Trophoblast cell (in vitro differentiated cells and primary cell): Measurements from ENCODE around the gene ANKLE1.

ENCODE experiments used
- DNase-seq, 2 donors: peaks; one replicate each; pipeline ENCODE4 v3.0.0-alpha.2; 2016
- H2AFZ ChIP-seq: 2 replicates; pipeline ENCODE4 v1.6.1; 2013; ENCODE audit warnings: low read length, moderate library complexity, mild to moderate bottlenecking; ENCODE audit not compliant: insufficient read depth, poor library complexity
- H2AK5ac ChIP-seq: 2 replicates; pipeline ENCODE4 v1.6.1; 2013; ENCODE audit warnings: mild to moderate bottlenecking, low read length
- H2BK120ac ChIP-seq: 2 replicates; pipeline ENCODE4 v1.6.1; 2013; ENCODE audit warnings: low read length, mild to moderate bottlenecking, moderate library complexity; ENCODE audit not compliant: insufficient read depth, poor library complexity
- H2BK12ac ChIP-seq: 2 replicates; pipeline ENCODE4 v1.6.1; 2013; ENCODE audit warnings: mild to moderate bottlenecking, low read length, moderate library complexity
- H2BK5ac ChIP-seq: 2 replicates; pipeline ENCODE4 v1.6.1; 2013; ENCODE audit warnings: low read length, low read depth, moderate library complexity, mild to moderate bottlenecking; ENCODE audit not compliant: poor library complexity
- H3K14ac ChIP-seq: 2 replicates; pipeline ENCODE4 v1.6.1; 2013; ENCODE audit warnings: mild to moderate bottlenecking, low read length
- H3K18ac ChIP-seq: 2 replicates; pipeline ENCODE4 v1.6.1; 2013; ENCODE audit warnings: mild to moderate bottlenecking, low read length
- H3K23ac ChIP-seq: 2 replicates; pipeline ENCODE4 v1.6.1; 2013; ENCODE audit warnings: low read length
- H3K27ac ChIP-seq: 2 replicates; pipeline ENCODE4 v1.5.1; 2013; ENCODE audit warnings: low read depth, mild to moderate bottlenecking, inconsistent platforms, low read length, moderate library complexity
- H3K27me3 ChIP-seq: 2 replicates; pipeline ENCODE4 v1.6.1; 2013; ENCODE audit warnings: inconsistent platforms, mild to moderate bottlenecking, low read length, moderate library complexity; ENCODE audit not compliant: insufficient read depth
- H3K36me3 ChIP-seq, 2 experiments: 1 replicate in 1 of 2; 2 replicates in 1 of 2; pipeline ENCODE4 v1.6.1; 2013; ENCODE audit warnings: low read length in 2 of 2, mild to moderate bottlenecking in 2 of 2, moderate library complexity in 1 of 2; ENCODE audit not compliant: insufficient read depth in 2 of 2, control insufficient read depth in 1 of 2
- H3K4ac ChIP-seq: 2 replicates; pipeline ENCODE4 v1.6.1; 2013; ENCODE audit warnings: low read depth, mild to moderate bottlenecking, low read length, moderate library complexity
- H3K4me1 ChIP-seq, 2 experiments: 1 replicate in 1 of 2; 2 replicates in 1 of 2; pipeline ENCODE4 v1.6.1; 2013; ENCODE audit warnings: low read length in 2 of 2, mild to moderate bottlenecking in 2 of 2, moderate library complexity in 1 of 2; ENCODE audit not compliant: insufficient read depth in 2 of 2, control insufficient read depth in 1 of 2
- H3K4me2 ChIP-seq: 2 replicates; pipeline ENCODE4 v1.6.1; 2013; ENCODE audit warnings: inconsistent platforms, mild to moderate bottlenecking, low read length, moderate library complexity
- H3K4me3 ChIP-seq: 2 replicates; pipeline ENCODE4 v1.5.1; 2013; ENCODE audit warnings: mild to moderate bottlenecking, low read depth, low read length, inconsistent platforms
- H3K79me1 ChIP-seq: one replicate; pipeline ENCODE4 v1.6.1; 2013; ENCODE audit warnings: low read length
- H3K79me2 ChIP-seq: 2 replicates; pipeline ENCODE4 v1.6.1; 2013; ENCODE audit warnings: low read length, mild to moderate bottlenecking; ENCODE audit not compliant: control insufficient read depth, insufficient read depth, poor library complexity
- H3K9ac ChIP-seq: 2 replicates; pipeline ENCODE4 v1.6.1; 2013; ENCODE audit warnings: mild to moderate bottlenecking, low read length
- H3K9me3 ChIP-seq: 2 replicates; pipeline ENCODE4 v1.6.1; 2013; ENCODE audit warnings: low read depth, mild to moderate bottlenecking, control low read depth, inconsistent platforms, low read length; ENCODE audit not compliant: insufficient read depth
- H4K12ac ChIP-seq: 2 replicates; pipeline ENCODE4 v1.6.1; 2013; ENCODE audit warnings: low read depth, mild to moderate bottlenecking, low read length, moderate library complexity
- H4K8ac ChIP-seq: 2 replicates; pipeline ENCODE4 v1.6.1; 2013; ENCODE audit warnings: low read depth, mild to moderate bottlenecking, low read length, moderate library complexity
- H4K91ac ChIP-seq: one replicate; pipeline ENCODE4 v1.6.1; 2013; ENCODE audit warnings: low read depth, mild to moderate bottlenecking, low read length, moderate library complexity
- WGBS: extraction: QIAGEN DNeasy Blood & Tissue Kit; methylation state at CpG from one replicate; pipeline ENCODE4 v1.1.7; 2013; ENCODE audit warnings: missing lambda C conversion rate; ENCODE audit not compliant: insufficient read length, insufficient coverage; ENCODE audit errors: extremely low coverage; 5-methylcytosine and 5-hydroxymethylcytosine counted together

Gene ANKLE1

GRCh38 chr19:17266026-17266425 lies 15.7 kb upstream of the ANKLE1 start:
- no peak overlapping the region for H2BK12ac ChIP-seq
- no peak overlapping the region for H3K14ac ChIP-seq
- no peak overlapping the region for H3K18ac ChIP-seq
- H2BK5ac ChIP-seq = peak overlapping the region; percentile 96
- H3K4me2 ChIP-seq = no peak overlapping the region
- H3K9ac ChIP-seq = no peak overlapping the region
- H3K4me1 ChIP-seq = peaks cover 18% of the 10 kb centered on the region in 2 experiments
- H3K9me3 ChIP-seq = peaks cover 2% of the 10 kb centered on the region
- no CpG with 5 or more reads among the region's 7 CpGs for WGBS
- H3K4ac ChIP-seq = no peak overlapping the region
- no peak overlapping the region for H4K8ac ChIP-seq
- H3K27me3 ChIP-seq = no peaks in the 10 kb centered on the region
- no peak overlapping the region for H2BK120ac ChIP-seq
- peaks cover 9 to 14% of the 10 kb centered on the region in 2 experiments for H3K36me3 ChIP-seq
- no peak overlapping the region for H3K4me3 ChIP-seq
- peak; percentile 88 to 95 for DNase-seq
- H4K91ac ChIP-seq = peak overlapping the region; percentile 90
- no peak overlapping the region for H4K12ac ChIP-seq
- H3K79me2 ChIP-seq = peaks cover 7% of the 10 kb centered on the region
- H3K27ac ChIP-seq = peak overlapping the region; percentile 96
- no peak overlapping the region for H2AFZ ChIP-seq
- H3K23ac ChIP-seq = no peak overlapping the region
- H2AK5ac ChIP-seq = no peak overlapping the region
- H3K79me1 ChIP-seq = peaks cover 32% of the 10 kb centered on the region

DNA sequence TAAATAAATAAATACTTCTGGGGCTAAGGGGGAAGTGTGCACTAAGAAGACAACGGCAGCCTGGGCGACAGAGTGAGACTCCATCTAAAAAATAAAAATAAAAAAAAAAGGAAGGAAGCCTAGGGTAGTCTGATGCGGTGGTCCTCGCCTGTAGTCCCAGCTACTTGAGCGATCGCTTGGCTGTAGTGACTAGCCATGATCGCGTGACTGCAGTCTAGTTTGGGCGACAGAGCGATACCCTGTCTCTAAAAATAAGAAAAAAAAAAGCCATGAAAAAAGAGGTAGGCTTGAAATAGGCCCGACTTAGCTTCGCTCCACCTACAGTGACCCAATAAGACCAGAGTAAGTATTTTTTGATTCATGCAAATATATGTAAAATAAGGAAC lies 15.1 kb upstream of the ANKLE1 start:
- Histone ChIP-seq H3K4me2 (peak overlapping the region; percentile 25), H2AK5ac (peak overlapping the region; percentile 79), H3K9ac (no peak overlapping the region), H3K79me1 (peaks cover 32% of the 10 kb centered on the region), H3K27me3 (no peaks in the 10 kb centered on the region), H3K27ac (peak overlapping the region; percentile 96), H3K4ac (peak overlapping the region; percentile 78), H3K18ac (no peak overlapping the region), H4K91ac (peak overlapping the region; percentile 90), H3K4me3 (no peak overlapping the region), H3K79me2 (peaks cover 7% of the 10 kb centered on the region), H3K36me3 (peaks cover 15 to 19% of the 10 kb centered on the region in 2 experiments), H2BK12ac (peak overlapping the region; percentile 89), H3K23ac (no peak overlapping the region), H4K12ac (peak overlapping the region; percentile 44), H2AFZ (peak overlapping the region; percentile 35), H3K14ac (peak overlapping the region; percentile 68), H2BK5ac (peak overlapping the region; percentile 96), H4K8ac (peak overlapping the region; percentile 83), H3K9me3 (peaks cover 2% of the 10 kb centered on the region), H3K4me1 (peaks cover 18% of the 10 kb centered on the region in 2 experiments), H2BK120ac (peak overlapping the region; percentile 97)
- no CpG with 5 or more reads among the region's 12 CpGs for WGBS
- DNase-seq = no peak

DNA sequence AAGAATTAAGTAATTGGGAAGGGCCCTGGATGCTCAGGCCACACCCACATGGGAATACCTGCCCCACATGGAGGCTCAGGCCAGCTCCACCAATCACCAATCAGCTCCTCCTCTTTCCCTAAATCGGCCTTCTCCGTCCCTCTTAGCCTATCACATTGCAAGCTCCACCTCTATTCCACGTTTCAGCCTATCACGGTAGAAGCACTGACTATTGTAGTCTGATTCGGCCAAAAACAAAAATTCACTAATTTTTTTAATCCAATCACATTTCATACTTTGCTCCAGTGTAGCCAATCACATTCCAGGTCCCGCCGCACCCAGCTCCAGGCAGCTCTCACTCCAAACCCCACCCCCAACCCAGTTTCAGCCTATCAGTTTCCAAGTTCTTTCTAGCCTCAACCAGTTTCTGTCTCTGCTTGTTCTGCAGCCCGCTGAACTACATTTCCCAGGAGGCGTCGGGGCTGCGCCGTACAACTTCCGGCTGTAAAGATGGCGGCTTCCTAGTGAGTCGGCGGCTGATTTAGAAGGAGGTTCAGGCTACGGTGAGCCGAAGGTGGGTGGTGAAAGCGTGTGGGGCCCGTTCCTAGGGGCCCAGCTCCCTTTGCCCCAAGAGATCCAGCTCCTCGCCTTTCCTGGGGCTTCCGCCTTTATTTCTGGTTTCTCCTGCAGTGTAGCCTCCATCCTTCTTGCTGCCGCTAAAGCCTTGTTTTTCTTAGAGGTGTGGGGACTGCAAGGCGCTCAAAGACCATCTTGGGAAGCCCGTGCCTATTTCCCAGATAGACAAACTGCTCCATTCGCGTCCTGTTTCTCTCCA lies 14.5 kb upstream of the ANKLE1 start, which contains the start of gene BABAM1:
TSS of gene BABAM1 (plus strand) at position 469 of the 814 bp plus-strand sequence. CDS start 1,364 bp downstream, outside the sequence.
- Histone ChIP-seq H3K4me1 (peaks cover 18% of the 10 kb centered on the region in 2 experiments), H3K79me2 (peaks cover 7% of the 10 kb centered on the region), H3K79me1 (peaks cover 32% of the 10 kb centered on the region), H4K91ac (peak within 1 kb of the TSS; percentile 90), H3K36me3 (peaks cover 20 to 24% of the 10 kb centered on the region in 2 experiments), H3K9ac (peak within 1 kb of the TSS; percentile 95), H3K9me3 (peaks cover 2% of the 10 kb centered on the region), H3K14ac (peak within 1 kb of the TSS; percentile 92), H4K8ac (peak within 1 kb of the TSS; percentile 96), H3K4me3 (peak within 1 kb of the TSS; percentile 92), H3K23ac (no peak within 1 kb of the TSS), H4K12ac (peak within 1 kb of the TSS; percentile 95), H2AFZ (peak within 1 kb of the TSS; percentile 86), H3K4ac (peak within 1 kb of the TSS; percentile 94), H2BK120ac (peak within 1 kb of the TSS; percentile 97), H3K27ac (peak within 1 kb of the TSS; percentile 96), H2BK5ac (peak within 1 kb of the TSS; percentile 96), H2BK12ac (peak within 1 kb of the TSS; percentile 89), H3K18ac (peak within 1 kb of the TSS; percentile 97), H3K4me2 (peak within 1 kb of the TSS; percentile 81), H2AK5ac (peak within 1 kb of the TSS; percentile 83), H3K27me3 (no peaks in the 10 kb centered on the region)
- no CpG with 5 or more reads among the region's 27 CpGs for WGBS
- DNase-seq = peak; percentile 98

GRCh38 chr19:17268754-17269153 lies 12.9 kb upstream of the ANKLE1 start:
- H3K27me3 ChIP-seq = no peaks in the 10 kb centered on the region
- WGBS = no CpG with 5 or more reads among the region's 13 CpGs

More at GRCh38 chr19:17268754-17269153, 12.9 kb upstream of the ANKLE1 start:
- no peak overlapping the region for H4K8ac ChIP-seq
- H2AFZ ChIP-seq = no peak overlapping the region
- H2AK5ac ChIP-seq = no peak overlapping the region
- DNase-seq = no peak
- no peak overlapping the region for H3K9ac ChIP-seq
- peaks cover 7% of the 10 kb centered on the region for H3K79me2 ChIP-seq
- no peak overlapping the region for H3K4me3 ChIP-seq
- no peak overlapping the region for H4K91ac ChIP-seq
- H3K27ac ChIP-seq = no peak overlapping the region
- H2BK5ac ChIP-seq = no peak overlapping the region
- no peak overlapping the region for H3K18ac ChIP-seq
- no peak overlapping the region for H2BK120ac ChIP-seq
- peaks cover 2% of the 10 kb centered on the region for H3K9me3 ChIP-seq
- peaks cover 27 to 31% of the 10 kb centered on the region in 2 experiments for H3K36me3 ChIP-seq
- peaks cover 18% of the 10 kb centered on the region in 2 experiments for H3K4me1 ChIP-seq
- no peak overlapping the region for H3K4me2 ChIP-seq
- no peak overlapping the region for H3K14ac ChIP-seq
- no peak overlapping the region for H3K23ac ChIP-seq
- peak overlapping the region; percentile 57 for H3K4ac ChIP-seq
- peak overlapping the region; percentile 8 for H4K12ac ChIP-seq
- no peak overlapping the region for H2BK12ac ChIP-seq
- peaks cover 27% of the 10 kb centered on the region for H3K79me1 ChIP-seq
